ENCODE measurements around the gene KLK5. TPM values are rescaled to one million over a fixed set of nuclear protein-coding genes. Genes with fewer than 3 reads are reported as not detected.

KLK5 gene
- total and polyA plus RNA-seq, 8 donors = 0.21 to 0.99 (median 0.46) TPM; not detected in 1

DNA sequence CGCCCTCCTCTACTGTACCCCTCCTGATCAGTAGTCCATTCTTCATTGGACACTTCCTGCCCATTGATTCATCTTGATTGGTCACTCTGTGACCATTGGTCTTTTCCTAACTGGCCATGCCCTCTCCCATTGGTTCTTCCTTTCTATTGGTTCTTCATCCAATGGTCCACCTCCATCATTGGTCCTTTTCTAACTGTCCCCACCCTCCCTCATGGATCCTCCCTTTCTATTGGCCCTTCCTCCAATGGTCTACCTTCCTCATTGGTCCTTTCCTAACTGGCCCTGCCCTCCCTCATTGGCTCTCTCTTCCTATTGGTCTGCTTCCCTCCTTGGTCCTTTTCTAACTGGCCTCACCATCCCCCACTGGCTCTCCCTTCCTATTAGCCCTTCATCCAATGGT lies 9.4 kb upstream of the KLK5 start:
- TF ChIP-seq, protein P1, sequence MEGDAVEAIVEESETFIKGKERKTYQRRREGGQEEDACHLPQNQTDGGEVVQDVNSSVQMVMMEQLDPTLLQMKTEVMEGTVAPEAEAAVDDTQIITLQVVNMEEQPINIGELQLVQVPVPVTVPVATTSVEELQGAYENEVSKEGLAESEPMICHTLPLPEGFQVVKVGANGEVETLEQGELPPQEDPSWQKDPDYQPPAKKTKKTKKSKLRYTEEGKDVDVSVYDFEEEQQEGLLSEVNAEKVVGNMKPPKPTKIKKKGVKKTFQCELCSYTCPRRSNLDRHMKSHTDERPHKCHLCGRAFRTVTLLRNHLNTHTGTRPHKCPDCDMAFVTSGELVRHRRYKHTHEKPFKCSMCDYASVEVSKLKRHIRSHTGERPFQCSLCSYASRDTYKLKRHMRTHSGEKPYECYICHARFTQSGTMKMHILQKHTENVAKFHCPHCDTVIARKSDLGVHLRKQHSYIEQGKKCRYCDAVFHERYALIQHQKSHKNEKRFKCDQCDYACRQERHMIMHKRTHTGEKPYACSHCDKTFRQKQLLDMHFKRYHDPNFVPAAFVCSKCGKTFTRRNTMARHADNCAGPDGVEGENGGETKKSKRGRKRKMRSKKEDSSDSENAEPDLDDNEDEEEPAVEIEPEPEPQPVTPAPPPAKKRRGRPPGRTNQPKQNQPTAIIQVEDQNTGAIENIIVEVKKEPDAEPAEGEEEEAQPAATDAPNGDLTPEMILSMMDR (IDR thresholded peaks at IDR 0.05) = no peak
- H3K4me3 ChIP-seq = no peak overlapping the region
- DNase-seq = no peak
- H3K27ac ChIP-seq = no peak overlapping the region
- no peaks in the 10 kb centered on the region for H3K9me3 ChIP-seq
- ATAC-seq = no peak
- H3K36me3 ChIP-seq = no peaks in the 10 kb centered on the region
- H3K4me1 ChIP-seq = no peaks in the 10 kb centered on the region
- intact Hi-C loops (cut with DNase I) = no loop called here
- H3K27me3 ChIP-seq = peaks cover 0 to 59% of the 10 kb centered on the region in 2 donors

DNA sequence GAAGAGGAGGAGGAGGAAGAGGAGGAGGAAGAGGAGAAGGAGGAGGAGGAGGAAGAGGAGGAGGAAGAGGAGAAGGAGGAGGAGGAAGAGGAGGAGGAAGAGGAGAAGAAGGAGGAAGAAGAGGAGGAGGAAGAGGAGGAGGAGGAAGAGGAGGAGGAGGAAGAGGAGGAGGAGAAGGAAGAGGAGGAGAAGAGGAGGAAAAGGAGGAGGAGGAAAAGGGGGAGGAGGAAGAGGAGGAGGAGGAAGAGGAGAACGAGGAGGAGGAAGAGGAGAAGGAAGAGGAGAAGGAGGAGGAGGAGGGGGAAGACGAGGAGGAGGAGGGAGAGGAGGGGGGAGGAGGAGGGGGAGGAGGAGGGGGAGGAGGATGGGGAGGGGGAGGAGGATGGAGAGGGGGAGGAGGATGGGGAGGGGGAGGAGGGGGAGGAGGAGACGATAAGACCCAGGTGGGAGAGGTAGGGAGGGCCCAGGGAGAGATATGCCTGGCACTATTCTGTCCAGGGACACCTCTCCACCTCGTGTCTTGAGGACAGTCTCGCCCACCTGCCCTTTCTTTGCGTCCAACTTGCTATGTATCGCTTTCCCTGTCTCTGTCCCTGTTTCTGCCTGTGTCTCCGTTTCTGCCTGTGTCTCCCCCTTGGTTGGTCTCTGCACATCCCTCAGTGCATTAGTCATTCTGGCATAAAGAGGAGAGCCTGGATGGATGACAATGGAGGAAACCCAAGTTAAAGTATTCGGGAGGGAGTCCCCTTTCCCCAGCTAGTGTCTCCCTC lies 7.1 kb upstream of the KLK5 start:
- DNase-seq (no peak), ATAC-seq (no peak)
- intact Hi-C loops (cut with DNase I) = no loop called here
- H3K27ac ChIP-seq = no peak overlapping the region
- H3K4me3 ChIP-seq = no peak overlapping the region
- peaks cover 0 to 47% of the 10 kb centered on the region in 2 donors for H3K27me3 ChIP-seq
- no peaks in the 10 kb centered on the region for H3K4me1 ChIP-seq
- TF ChIP-seq, protein P1 (IDR thresholded peaks at IDR 0.05) = no peak
- H3K9me3 ChIP-seq = no peaks in the 10 kb centered on the region
- no peaks in the 10 kb centered on the region for H3K36me3 ChIP-seq

DNA sequence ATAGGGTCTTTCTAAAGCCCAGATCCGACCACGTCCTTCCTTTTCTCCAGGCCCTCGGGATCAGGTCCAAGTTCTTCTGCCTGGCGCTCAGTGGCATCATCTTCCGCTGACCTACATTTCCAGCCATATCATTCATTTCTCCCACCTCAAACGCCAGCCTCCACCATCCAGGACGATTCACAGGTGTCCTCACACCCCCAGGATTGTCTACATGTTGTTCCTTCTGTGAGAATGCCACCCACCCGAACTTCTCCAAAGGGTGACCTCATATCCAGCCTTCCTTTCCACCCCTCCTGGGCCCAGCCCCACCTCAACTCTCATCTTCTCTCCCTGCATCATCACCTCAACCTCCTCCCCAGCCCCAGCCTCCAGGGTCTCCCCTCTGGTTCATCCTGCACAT lies 4.7 kb upstream of the KLK5 start:
- H3K4me1 ChIP-seq = no peaks in the 10 kb centered on the region
- ATAC-seq = no peak
- peaks cover 0 to 34% of the 10 kb centered on the region in 2 donors for H3K27me3 ChIP-seq
- H3K4me3 ChIP-seq = no peak overlapping the region
- TF ChIP-seq, protein P1 (IDR thresholded peaks at IDR 0.05) = no peak
- H3K36me3 ChIP-seq = no peaks in the 10 kb centered on the region
- intact Hi-C loops (cut with DNase I) = no loop called here
- H3K9me3 ChIP-seq = no peaks in the 10 kb centered on the region
- no peak overlapping the region for H3K27ac ChIP-seq
- no peak for DNase-seq

DNA sequence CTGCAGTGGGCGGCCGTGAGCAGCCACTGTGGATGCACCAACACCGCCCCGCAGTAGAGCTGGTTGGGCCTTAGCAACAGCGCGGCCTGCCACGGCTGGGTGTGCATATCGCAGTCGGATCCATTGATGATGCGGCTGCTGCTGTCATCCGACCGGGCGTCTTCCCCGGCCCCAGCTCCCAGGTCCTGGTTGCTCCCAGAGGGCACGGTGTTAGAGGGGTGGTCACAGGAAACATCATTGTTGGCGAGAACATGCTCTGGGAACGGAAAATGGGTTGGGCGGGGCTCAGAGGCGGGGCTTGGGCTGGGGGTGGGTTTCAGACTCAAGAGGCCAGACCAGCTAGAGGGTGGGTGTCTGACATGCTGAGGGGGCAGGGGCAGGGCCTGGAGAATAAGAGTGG lies 3.0 kb downstream of the KLK5 start:
- intact Hi-C loops (cut with DNase I) = no loop called here
- no peaks in the 10 kb centered on the region for H3K9me3 ChIP-seq
- no peaks in the 10 kb centered on the region for H3K4me1 ChIP-seq
- H3K4me3 ChIP-seq = no peak overlapping the region
- no peaks in the 10 kb centered on the region for H3K36me3 ChIP-seq
- peaks cover 0 to 41% of the 10 kb centered on the region in 2 donors for H3K27me3 ChIP-seq
- DNase-seq = no peak
- H3K27ac ChIP-seq = no peak overlapping the region
- ATAC-seq = no peak
- TF ChIP-seq, protein P1 (IDR thresholded peaks at IDR 0.05) = no peak

DNA sequence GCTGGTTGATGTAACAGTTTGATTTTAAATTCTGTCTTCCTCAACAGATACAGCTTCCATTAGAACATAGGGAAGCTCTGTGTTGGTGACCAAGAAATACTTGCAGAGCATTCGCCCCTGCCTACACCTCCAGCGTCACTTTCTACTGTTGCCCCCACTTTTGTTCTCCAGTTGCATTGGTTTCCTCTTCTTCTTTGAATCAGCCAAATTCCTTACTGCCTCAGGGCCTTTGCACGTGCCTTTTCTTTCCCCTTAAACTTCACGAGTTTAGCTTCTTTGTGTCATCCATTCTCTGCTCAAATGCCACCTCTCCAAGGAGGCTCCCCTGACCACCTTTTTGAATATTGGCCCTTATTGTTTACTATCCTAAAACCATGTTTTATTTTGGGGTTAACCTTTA lies 5.7 kb downstream of the KLK5 start:
- intact Hi-C loops (cut with DNase I) = no loop called here
- Histone ChIP-seq H3K4me1 (no peaks in the 10 kb centered on the region), H3K9me3 (no peaks in the 10 kb centered on the region), H3K4me3 (no peak overlapping the region), H3K27ac (no peak overlapping the region), H3K36me3 (no peaks in the 10 kb centered on the region), H3K27me3 (peaks cover 0 to 33% of the 10 kb centered on the region in 2 donors)
- TF ChIP-seq, protein P1 (IDR thresholded peaks at IDR 0.05) = no peak
- DNase-seq = no peak
- ATAC-seq = no peak
